Measurements from ENCODE around the gene ABR. TPM values are rescaled to one million over a fixed set of nuclear protein-coding genes. Genes with fewer than 3 reads are reported as not detected.

Gene ABR
- polyA plus RNA-seq, 3 donors: 19.8 to 160 (median 26.0) TPM

GRCh38 chr17:1220346-1220745 is 40.6 kb upstream of the ABR start:
- peaks cover 3 to 16% of the 10 kb centered on the region in 2 donors for H3K36me3 ChIP-seq (replicated peaks in 1 of 2; ENCODE audit: control insufficient read depth in 1 of 2, insufficient read depth in 2 of 2, low read length in 2 of 2)
- H3K4me3 Mint-ChIP-seq: no peak overlapping the region
- WGBS (ENCODE audit: insufficient coverage): 89% methylated on average over 12 of the region's 14 CpGs
- peaks cover 0 to 3% (median 0%) of the 10 kb centered on the region in 7 donors for H3K9me3 Mint-ChIP-seq
- intact Hi-C loops (cut with micrococcal nuclease): no loop called here
- H2AFZ ChIP-seq (ENCODE audit: insufficient read depth, low read depth, low read length, poor library complexity, severe bottlenecking): no peak overlapping the region
- no peaks in the 10 kb centered on the region for H3K27me3 Mint-ChIP-seq (ENCODE audit: low read depth in 3 of 3)
- TF ChIP-seq CTCF (IDR thresholded peaks at IDR 0.05): no peak
- peak overlapping the region in 4 of 7 donors; percentile 7 to 49 (median 21) for H3K27ac Mint-ChIP-seq
- H3K4me3 ChIP-seq (replicated peaks in 1 of 3; ENCODE audit: low read depth in 2 of 3, low read length in 3 of 3): no peak overlapping the region
- H3K4me2 ChIP-seq (replicated peaks; ENCODE audit: extremely low read depth, low read length, poor library complexity, severe bottlenecking): no peak overlapping the region
- DNase-seq: no peak
- no peak overlapping the region for H3K27ac ChIP-seq (ENCODE audit: low read depth in 1 of 2, low read length in 2 of 2)
- no peaks in the 10 kb centered on the region for H3K27me3 ChIP-seq (ENCODE audit: control insufficient read depth in 2 of 2, insufficient read depth in 2 of 2, low read length in 2 of 2)
- no peak overlapping the region for H3K9ac ChIP-seq (ENCODE audit: insufficient read depth, low read length, poor library complexity, severe bottlenecking)
- H4K20me1 ChIP-seq (ENCODE audit: insufficient read depth, low read length): peaks cover 92% of the 10 kb centered on the region
- H3K4me1 Mint-ChIP-seq: peaks cover 28% of the 10 kb centered on the region
- H3K9me3 ChIP-seq (replicated peaks in 1 of 2; ENCODE audit: control insufficient read depth in 1 of 2, insufficient read depth in 1 of 2, low read length in 2 of 2): no peaks in the 10 kb centered on the region
- peaks cover 94% of the 10 kb centered on the region for H3K79me2 ChIP-seq (ENCODE audit: insufficient read depth, low read length)
- H3K36me3 Mint-ChIP-seq: peaks cover 17 to 44% of the 10 kb centered on the region in 2 donors
- H3K4me1 ChIP-seq (ENCODE audit: control insufficient read depth in 1 of 2, insufficient read depth in 2 of 2, low read length in 2 of 2): no peaks in the 10 kb centered on the region

GRCh38 chr17:1217089-1217385 is 37.3 kb upstream of the ABR start:
- Mint-ChIP-seq H3K9me3 (peaks cover 0 to 2% (median 0%) of the 10 kb centered on the region in 7 donors), H3K27ac (peak overlapping the region in 1 of 7 donors; percentile 27), H3K36me3 (peaks cover 9 to 31% of the 10 kb centered on the region in 2 donors), H3K4me3 (no peak overlapping the region), H3K4me1 (peaks cover 46% of the 10 kb centered on the region), H3K27me3 (ENCODE audit: low read depth in 3 of 3) (peaks cover 0 to 2% (median 2%) of the 10 kb centered on the region in 3 donors)
- Histone ChIP-seq H3K4me3 (replicated peaks in 1 of 3; ENCODE audit: low read depth in 2 of 3, low read length in 3 of 3) (no peak overlapping the region), H3K4me2 (replicated peaks; ENCODE audit: extremely low read depth, low read length, poor library complexity, severe bottlenecking) (no peak overlapping the region), H3K36me3 (replicated peaks in 1 of 2; ENCODE audit: control insufficient read depth in 1 of 2, insufficient read depth in 2 of 2, low read length in 2 of 2) (peaks cover 0 to 16% of the 10 kb centered on the region in 2 donors), H3K27ac (ENCODE audit: low read depth in 1 of 2, low read length in 2 of 2) (no peak overlapping the region), H3K9me3 (replicated peaks in 1 of 2; ENCODE audit: control insufficient read depth in 1 of 2, insufficient read depth in 1 of 2, low read length in 2 of 2) (no peaks in the 10 kb centered on the region), H3K4me1 (ENCODE audit: control insufficient read depth in 1 of 2, insufficient read depth in 2 of 2, low read length in 2 of 2) (peaks cover 23 to 25% of the 10 kb centered on the region in 2 donors), H2AFZ (ENCODE audit: insufficient read depth, low read depth, low read length, poor library complexity, severe bottlenecking) (no peak overlapping the region), H3K9ac (ENCODE audit: insufficient read depth, low read length, poor library complexity, severe bottlenecking) (no peak overlapping the region), H3K27me3 (ENCODE audit: control insufficient read depth in 2 of 2, insufficient read depth in 2 of 2, low read length in 2 of 2) (no peaks in the 10 kb centered on the region), H3K79me2 (ENCODE audit: insufficient read depth, low read length) (peaks cover 86% of the 10 kb centered on the region), H4K20me1 (ENCODE audit: insufficient read depth, low read length) (peaks cover 78% of the 10 kb centered on the region)
- intact Hi-C loops (cut with micrococcal nuclease): no loop called here
- 95% methylated on average over 12 of the region's 12 CpGs for WGBS (ENCODE audit: insufficient coverage)
- TF ChIP-seq CTCF (IDR thresholded peaks at IDR 0.05): no peak
- no peak for DNase-seq
